ENCODE results near the gene ADAT1.

ADAT1 gene

GRCh38 chr16:75632857-75633256 lies 9.8 kb upstream of the ADAT1 start:
- no peak overlapping the region for H3K4me3 ChIP-seq (replicated peaks; ENCODE audit: low read depth, low read length)
- TF ChIP-seq CTCF (IDR thresholded peaks at IDR 0.05; ENCODE audit: low read length, missing control alignments), result no peak
- DNase-seq (ENCODE audit: low read depth), result no peak

DNA sequence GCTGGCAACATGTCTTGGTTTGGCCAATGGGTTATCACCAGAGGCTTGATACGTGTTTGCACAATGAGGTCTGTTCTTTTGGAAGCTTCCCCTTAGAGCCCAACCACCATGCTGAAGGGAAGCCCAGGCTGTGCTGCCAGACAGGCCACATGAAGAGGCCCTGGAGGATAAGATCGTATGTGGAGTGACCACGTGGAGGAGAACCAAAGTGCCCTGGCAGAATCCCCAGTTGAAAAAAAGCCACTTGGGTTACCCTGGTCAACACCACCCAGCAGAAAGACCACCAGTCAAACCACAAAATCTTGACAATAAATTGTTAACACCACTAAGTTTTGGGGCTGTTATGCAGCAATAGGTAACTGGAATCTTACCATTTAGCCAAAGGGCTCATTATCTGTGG lies 7.0 kb upstream of the ADAT1 start:
- no peak for TF ChIP-seq CTCF (IDR thresholded peaks at IDR 0.05; ENCODE audit: low read length, missing control alignments)
- H3K4me3 ChIP-seq (replicated peaks; ENCODE audit: low read depth, low read length), result no peak overlapping the region
- no peak for DNase-seq (ENCODE audit: low read depth)

DNA sequence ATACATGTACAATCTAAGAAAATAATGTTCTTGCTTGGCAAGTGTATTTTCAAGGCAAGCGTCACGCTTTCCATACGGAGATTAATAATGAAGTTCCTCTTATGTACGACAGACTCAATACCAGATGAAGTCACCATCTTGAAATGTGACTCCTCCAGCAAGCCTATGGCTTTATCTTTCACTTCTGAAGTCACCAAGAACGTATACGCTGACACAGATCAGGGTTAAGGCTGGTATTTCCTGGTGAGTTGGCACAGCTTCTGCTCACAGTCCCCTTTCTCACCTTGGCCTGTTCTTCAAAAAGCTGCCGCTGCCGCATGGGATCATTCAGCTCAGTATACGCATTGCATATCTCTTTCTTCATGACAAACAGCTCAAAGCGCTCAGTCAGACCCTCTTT lies 6.1 kb upstream of the ADAT1 start:
- DNase-seq (ENCODE audit: low read depth), result no peak
- TF ChIP-seq CTCF (IDR thresholded peaks at IDR 0.05; ENCODE audit: low read length, missing control alignments), result no peak
- no peak overlapping the region for H3K4me3 ChIP-seq (replicated peaks; ENCODE audit: low read depth, low read length)

DNA sequence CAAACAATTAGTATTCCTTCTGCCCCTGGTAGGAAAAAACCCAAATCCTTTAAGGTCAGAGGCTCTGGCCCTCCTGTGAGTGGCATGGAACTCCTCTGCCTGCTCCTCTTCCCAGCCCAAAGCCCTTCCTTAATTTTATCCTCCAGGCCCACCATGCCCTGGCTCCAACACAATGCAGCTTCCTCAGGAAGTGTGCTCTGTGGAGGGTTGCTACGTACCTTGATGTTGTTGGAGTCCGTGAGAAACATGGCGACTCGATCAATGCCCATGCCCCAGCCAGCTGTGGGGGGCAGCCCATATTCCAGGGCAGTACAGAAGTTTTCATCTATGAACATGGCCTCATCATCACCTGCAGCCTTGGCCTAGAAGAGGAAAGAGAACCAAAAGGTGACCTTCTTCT lies 5.3 kb upstream of the ADAT1 start:
- H3K4me3 ChIP-seq (replicated peaks; ENCODE audit: low read depth, low read length), result no peak overlapping the region
- DNase-seq (ENCODE audit: low read depth), result no peak
- no peak for TF ChIP-seq CTCF (IDR thresholded peaks at IDR 0.05; ENCODE audit: low read length, missing control alignments)

DNA sequence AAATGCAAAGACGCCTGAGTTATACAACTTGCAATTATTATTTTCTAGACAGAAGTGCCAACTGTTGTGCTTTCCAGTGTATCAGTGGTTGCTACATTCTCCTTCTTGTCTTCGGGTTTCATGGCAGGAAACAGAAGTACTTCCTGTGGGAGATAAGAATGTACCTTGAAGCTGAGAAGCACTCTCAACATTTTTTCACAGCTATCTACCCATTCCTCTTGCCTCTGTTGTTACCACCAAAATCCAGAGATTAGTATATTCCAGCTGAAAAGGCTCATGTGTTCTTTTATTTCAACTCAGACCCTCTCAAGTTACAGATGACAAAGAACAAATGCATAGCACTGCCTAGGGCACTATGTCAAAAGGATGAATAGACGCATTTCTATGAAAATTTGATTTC lies 4.8 kb upstream of the ADAT1 start:
- DNase-seq (ENCODE audit: low read depth), result peak; percentile 78
- H3K4me3 ChIP-seq (replicated peaks; ENCODE audit: low read depth, low read length), result no peak overlapping the region
- no peak for TF ChIP-seq CTCF (IDR thresholded peaks at IDR 0.05; ENCODE audit: low read length, missing control alignments)

DNA sequence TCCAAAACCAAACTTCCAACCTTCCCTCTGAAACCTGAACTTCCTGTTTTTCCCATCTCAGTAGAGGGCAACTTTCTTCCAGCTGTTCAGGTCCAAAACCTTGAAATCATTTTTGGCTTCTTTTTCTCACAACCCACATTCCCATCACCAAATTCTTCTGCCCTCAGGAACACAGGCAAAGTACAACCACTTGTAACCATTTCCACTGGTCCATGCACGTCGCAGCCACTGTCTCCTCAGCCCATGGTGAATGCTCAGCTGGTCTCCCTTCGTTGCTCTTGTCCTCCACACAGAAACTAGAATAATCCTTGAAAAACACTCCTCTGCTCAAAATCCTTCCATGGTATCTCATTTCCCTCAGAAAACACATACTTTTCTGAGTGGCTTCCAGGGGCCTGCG lies 3.7 kb upstream of the ADAT1 start:
- no peak overlapping the region for H3K4me3 ChIP-seq (replicated peaks; ENCODE audit: low read depth, low read length)
- DNase-seq (ENCODE audit: low read depth), result no peak
- TF ChIP-seq CTCF (IDR thresholded peaks at IDR 0.05; ENCODE audit: low read length, missing control alignments), result no peak

DNA sequence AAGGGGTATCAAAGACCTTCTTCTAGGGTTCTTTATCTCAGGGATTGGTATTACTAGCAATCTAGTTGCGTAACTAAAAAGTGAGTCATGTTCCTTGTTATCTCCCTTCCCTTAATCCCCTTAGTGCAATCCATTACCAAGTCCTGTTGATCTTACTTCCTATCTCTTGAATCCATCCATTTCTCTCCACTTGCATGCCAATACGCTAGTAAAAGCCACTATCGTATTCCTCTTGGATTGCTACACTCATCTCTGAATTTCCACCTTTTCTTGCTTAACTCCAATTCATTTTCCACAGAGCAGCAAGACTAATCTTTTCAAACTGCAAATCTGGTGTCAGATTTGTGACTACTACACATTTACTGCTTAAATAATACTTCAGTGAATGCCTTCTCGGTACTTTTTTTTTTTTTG lies 1.8 kb upstream of the ADAT1 start:
- no peak for TF ChIP-seq CTCF (IDR thresholded peaks at IDR 0.05; ENCODE audit: low read length, missing control alignments)
- DNase-seq (ENCODE audit: low read depth), result peak; percentile 58
- no peak overlapping the region for H3K4me3 ChIP-seq (replicated peaks; ENCODE audit: low read depth, low read length)

All from fibroblast of pulmonary artery (primary cell).